NCI-H146 treated with DMSO at 0.1 percent for 48 hours (cell line): ENCODE data around the gene TMSB4X.

Experiments used
- DNase-seq: peaks from one replicate; lab custom pipeline; 2025; ENCODE audit not compliant: unreplicated experiment; lab: John Stamatoyannopoulos, UW

TMSB4X gene

GRCh38 chrX:13023567-13023966, 48.7 kb downstream of the TMSB4X start:
- no peak for DNase-seq

DNA sequence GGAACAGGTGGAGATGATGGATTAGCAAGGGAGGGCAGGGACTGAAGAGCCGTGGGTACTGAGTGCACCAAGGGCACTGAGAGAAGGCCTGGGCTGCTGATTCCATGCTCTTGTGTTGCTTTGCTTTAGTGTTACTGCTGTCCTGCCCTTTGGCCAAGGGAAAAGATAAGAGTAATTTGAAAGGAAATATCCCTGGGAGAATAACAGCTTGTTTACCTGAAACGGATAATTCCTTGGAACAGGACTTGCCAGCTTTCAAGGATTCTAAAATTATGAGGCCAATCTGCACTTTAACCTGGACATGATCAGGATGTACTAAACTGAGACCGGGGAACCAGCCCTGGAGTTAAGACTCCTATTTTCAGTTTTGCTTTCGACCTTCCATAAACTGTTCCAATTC, 49.1 kb downstream of the TMSB4X start:
- no peak for DNase-seq

DNA sequence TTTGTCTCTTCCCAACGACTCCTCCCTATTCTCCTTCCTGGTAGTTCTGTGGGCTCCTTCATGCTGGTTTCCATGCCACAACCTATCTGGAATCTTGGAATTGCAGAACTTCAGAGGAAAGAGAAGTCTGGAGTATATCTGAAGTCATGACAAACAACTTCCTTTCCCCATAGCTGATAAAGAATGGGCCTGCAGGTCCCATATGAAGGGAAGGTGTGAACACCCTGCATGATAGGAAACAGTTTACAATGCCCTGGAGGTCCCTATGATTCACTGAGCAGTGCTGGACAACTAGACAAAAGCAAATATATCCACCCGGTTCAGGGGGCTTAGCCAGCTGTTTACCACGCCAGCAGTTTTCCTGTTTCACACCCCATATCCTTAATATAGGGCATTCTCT, 50.1 kb downstream of the TMSB4X start:
- DNase-seq, result no peak
